GM12865 (cell line): ENCODE results near the gene CDC20B.

Source experiments
- DNase-seq: peaks from one replicate; pipeline ENCODE4 v3.0.0; 2010; ENCODE audit warnings: low read depth
- H3K4me3 ChIP-seq: 2 replicates; pipeline ENCODE4 v1.5.1; 2011; ENCODE audit warnings: mild to moderate bottlenecking, low read depth, low read length, control low read depth
- TF ChIP-seq, protein P1 (sequence below): IDR thresholded peaks from 2 replicates; pipeline ENCODE4 v1.5.1; 2011; ENCODE audit warnings: low read length, control low read depth, low read depth, inconsistent platforms; ENCODE audit not compliant: insufficient read depth; ENCODE audit errors: missing control alignments

Gene CDC20B

DNA sequence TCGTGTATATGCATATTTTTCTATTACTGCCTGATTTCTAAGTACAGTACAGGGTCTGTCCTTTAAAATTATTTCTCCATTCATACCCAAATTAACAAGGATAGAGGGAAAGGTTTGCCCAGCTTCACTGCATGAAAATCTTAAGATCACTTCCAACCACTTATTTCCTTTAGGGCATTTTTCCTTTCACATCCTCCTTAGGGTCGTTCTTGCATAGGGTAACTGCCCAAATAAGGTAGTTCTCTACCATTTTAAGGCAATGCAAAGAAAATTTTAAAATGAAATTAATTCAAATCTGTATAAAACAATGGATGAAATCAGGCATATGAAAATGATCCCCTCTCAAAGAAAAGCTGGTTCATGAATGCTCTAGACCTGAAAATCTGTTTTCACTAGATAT is 4.1 kb upstream of the CDC20B start:
- TF ChIP-seq, protein P1, sequence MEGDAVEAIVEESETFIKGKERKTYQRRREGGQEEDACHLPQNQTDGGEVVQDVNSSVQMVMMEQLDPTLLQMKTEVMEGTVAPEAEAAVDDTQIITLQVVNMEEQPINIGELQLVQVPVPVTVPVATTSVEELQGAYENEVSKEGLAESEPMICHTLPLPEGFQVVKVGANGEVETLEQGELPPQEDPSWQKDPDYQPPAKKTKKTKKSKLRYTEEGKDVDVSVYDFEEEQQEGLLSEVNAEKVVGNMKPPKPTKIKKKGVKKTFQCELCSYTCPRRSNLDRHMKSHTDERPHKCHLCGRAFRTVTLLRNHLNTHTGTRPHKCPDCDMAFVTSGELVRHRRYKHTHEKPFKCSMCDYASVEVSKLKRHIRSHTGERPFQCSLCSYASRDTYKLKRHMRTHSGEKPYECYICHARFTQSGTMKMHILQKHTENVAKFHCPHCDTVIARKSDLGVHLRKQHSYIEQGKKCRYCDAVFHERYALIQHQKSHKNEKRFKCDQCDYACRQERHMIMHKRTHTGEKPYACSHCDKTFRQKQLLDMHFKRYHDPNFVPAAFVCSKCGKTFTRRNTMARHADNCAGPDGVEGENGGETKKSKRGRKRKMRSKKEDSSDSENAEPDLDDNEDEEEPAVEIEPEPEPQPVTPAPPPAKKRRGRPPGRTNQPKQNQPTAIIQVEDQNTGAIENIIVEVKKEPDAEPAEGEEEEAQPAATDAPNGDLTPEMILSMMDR = no peak
- no peak for DNase-seq
- H3K4me3 ChIP-seq = no peak overlapping the region

DNA sequence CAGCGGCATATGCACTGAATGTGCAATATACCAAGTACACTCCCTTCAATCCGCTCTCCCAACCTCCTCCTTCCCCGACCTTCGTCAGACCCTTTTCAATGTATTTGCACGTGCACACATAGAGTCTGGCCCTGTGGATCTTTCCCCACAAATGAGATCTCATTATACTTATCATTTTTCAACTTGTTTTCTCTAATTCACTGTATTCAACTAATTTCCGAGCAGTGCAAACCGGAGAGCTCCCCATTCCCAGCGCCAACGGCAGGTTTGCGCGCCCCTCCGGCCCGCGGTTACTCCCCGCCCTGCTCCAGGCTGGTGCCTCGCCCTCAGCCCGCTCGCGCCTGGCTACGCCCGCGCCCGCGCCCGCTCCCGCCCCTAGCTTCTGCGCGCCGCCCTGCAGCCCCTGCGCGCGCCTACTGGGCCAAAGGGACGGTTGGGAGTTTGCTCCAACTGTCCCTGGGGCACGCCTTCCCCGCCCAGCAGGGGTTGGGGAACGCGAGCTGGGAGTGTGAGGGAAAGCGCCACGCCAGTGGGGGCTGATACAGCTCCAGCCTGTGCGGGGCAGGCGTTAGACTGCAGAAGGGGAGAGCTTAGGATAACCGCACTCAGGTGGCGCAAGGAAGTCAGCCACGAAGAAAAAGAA is 3.3 kb upstream of the CDC20B start:
- no peak overlapping the region for H3K4me3 ChIP-seq
- DNase-seq = no peak
- TF ChIP-seq, protein P1 = no peak

DNA sequence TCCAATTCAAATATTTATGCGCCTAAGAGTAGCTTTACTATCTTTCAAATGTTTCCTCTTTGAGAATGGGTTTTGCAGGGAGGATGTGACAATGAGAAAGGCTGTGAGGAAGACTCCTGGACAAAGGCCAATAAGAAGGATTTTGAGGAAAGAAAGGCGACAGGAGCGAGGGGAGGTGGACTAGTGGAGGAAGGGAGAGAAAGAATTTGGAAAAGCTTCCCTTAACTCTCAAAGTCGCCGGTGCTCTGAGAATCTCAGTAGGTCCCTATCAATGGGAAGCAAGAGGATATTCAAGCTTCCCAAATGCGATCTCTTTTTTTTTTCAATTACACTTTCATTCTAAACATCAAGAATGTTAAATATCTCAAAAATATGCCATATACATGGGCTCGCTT is 2.8 kb upstream of the CDC20B start:
- DNase-seq = no peak
- no peak overlapping the region for H3K4me3 ChIP-seq
- TF ChIP-seq, protein P1 = no peak

DNA sequence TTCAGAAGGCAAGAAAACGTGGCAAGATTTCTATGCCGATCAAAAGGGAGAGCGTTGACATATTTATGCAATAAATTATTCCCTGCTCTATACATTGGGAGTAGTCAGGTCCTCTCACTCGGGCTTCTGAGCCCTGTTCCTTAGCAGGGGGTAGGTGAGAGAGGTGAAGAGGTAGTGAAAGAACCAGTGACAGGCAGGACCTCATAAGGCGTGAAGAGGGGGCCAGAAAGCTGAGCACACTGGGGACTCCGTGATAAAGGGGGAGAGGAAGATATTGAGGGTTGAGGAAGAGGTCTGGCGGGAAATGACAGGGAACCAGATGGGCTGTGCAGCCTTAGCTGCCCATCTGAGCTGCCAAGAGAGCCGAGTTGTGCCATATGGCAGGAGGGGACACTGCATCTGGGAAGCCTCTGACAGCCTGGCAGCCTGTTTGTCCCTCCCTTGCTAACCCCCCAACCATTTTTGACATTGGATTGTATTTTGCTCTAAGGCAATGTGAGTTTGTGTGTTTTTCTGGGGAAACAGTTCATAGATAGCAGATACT is 782 bp upstream of the CDC20B start:
- DNase-seq = no peak
- TF ChIP-seq, protein P1 = no peak
- peak overlapping the region; percentile 59 for H3K4me3 ChIP-seq

DNA sequence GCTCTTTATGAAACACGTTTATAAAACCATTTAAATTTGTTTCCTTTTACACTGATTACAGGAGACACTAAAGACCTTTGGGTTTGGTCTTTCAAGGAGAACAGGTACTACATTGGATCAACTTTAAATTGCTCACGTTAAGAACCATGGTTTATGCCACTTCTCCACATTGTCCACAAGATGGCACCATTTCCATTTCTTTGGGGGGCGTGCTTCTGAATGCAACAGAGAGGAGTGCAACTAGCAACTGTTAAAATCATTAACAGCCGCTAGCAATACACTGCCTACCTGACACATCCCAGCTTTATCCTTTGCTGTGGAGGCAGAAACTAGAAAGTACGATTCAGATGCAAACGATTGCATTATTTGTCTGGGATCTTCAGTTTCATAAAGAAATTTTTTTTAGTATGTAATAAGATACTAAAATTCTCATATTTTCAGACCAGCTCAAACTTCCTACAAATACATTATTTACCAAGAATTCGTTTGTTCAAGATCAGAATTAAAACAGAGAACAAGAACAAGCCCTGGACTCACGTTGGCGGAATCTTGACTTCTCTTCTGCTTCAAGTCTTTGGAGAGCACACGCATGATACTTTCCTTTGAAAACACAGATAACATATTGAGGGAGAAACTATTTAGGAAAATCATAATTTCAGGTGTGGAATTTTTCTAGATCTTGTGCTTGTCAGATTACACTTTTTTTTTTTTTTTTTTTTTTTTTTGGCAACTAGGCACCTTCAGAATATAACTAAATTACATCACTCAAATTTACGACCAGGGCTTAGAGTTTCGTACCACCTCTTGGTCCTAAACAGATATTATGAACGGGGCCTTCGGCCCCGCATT is 702 bp downstream of the CDC20B start:
- peak overlapping the region; percentile 53 for H3K4me3 ChIP-seq
- TF ChIP-seq, protein P1 = peak; percentile 71
- DNase-seq = peak; percentile 85

DNA sequence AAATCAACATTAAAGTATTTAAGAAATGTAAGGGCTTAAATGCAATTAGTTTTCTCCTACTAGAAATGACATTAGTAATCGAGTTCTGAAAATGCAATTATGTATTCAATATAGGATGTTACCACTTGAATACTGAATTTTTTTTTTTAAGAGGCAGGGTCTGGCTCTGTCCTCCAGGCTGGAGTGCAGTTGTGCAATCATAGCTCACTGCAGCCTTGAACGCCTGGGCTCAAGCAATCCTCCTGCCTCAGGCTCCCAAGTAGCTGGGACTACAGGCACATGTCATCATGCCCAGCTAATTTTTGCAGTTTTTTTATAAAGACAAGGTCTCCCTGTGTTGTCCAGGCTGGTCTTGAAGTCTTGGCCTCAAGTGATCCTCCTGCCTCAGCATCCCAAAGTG is 1.5 kb downstream of the CDC20B start:
- TF ChIP-seq, protein P1 = no peak
- no peak overlapping the region for H3K4me3 ChIP-seq
- DNase-seq = no peak
